ENCODE measurements around the gene PEAK1.

DNA sequence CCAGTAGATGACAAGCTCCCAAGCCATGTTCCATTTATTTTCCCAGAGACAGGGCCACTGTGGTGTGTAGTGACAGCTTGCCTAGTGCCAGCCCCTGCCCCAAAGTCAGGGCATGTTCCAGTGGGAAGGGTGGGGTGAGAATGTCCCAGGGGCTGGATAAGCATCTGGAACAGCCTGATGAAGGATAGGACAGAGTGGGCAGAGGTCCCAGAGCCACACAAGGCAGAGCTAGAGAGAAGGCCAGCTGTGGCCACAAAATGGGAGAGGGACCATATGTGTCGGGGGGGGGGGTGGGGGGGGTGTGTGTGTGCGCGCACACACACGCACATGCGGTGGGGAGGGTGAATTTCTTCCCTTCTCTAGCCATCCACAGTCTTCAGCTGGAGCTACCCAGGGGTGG lies 322.0 kb downstream of the PEAK1 start:
- TF ChIP-seq, protein P1, sequence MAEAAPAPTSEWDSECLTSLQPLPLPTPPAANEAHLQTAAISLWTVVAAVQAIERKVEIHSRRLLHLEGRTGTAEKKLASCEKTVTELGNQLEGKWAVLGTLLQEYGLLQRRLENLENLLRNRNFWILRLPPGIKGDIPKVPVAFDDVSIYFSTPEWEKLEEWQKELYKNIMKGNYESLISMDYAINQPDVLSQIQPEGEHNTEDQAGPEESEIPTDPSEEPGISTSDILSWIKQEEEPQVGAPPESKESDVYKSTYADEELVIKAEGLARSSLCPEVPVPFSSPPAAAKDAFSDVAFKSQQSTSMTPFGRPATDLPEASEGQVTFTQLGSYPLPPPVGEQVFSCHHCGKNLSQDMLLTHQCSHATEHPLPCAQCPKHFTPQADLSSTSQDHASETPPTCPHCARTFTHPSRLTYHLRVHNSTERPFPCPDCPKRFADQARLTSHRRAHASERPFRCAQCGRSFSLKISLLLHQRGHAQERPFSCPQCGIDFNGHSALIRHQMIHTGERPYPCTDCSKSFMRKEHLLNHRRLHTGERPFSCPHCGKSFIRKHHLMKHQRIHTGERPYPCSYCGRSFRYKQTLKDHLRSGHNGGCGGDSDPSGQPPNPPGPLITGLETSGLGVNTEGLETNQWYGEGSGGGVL (tag by site-specific recombination; IDR thresholded peaks at IDR 0.05): no peak
- TF ChIP-seq, protein P2, sequence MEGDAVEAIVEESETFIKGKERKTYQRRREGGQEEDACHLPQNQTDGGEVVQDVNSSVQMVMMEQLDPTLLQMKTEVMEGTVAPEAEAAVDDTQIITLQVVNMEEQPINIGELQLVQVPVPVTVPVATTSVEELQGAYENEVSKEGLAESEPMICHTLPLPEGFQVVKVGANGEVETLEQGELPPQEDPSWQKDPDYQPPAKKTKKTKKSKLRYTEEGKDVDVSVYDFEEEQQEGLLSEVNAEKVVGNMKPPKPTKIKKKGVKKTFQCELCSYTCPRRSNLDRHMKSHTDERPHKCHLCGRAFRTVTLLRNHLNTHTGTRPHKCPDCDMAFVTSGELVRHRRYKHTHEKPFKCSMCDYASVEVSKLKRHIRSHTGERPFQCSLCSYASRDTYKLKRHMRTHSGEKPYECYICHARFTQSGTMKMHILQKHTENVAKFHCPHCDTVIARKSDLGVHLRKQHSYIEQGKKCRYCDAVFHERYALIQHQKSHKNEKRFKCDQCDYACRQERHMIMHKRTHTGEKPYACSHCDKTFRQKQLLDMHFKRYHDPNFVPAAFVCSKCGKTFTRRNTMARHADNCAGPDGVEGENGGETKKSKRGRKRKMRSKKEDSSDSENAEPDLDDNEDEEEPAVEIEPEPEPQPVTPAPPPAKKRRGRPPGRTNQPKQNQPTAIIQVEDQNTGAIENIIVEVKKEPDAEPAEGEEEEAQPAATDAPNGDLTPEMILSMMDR (tag by site-specific recombination; IDR thresholded peaks at IDR 0.05): no peak
- no peak for TF ChIP-seq ZNF121 (tag by site-specific recombination; IDR thresholded peaks at IDR 0.05)
- no peak for TF ChIP-seq ZFP3 (tag by site-specific recombination; IDR thresholded peaks at IDR 0.05; ENCODE audit: low read depth)
- TF ChIP-seq ZNF76 (tag by site-specific recombination; IDR thresholded peaks at IDR 0.05; ENCODE audit: borderline replicate concordance, low read depth): no peak
- no peak for TF ChIP-seq ZNF155 (tag by site-specific recombination; IDR thresholded peaks at IDR 0.05)
- TF ChIP-seq ZNF701 (tag by site-specific recombination; IDR thresholded peaks at IDR 0.05): no peak
- TF ChIP-seq ZNF626 (tag by site-specific recombination; IDR thresholded peaks at IDR 0.05): no peak
- no peak for TF ChIP-seq ZNF350 (tag by site-specific recombination; IDR thresholded peaks at IDR 0.05)
- no peak for TF ChIP-seq TRIM28 (IDR thresholded peaks at IDR 0.05; ENCODE audit: borderline replicate concordance, low read length)

Measured in HEK293 (cell line).